Caco-2 (cell line): Measurements from ENCODE around the gene EHD4. TPM values are rescaled to one million over a fixed set of nuclear protein-coding genes. Genes with fewer than 3 reads are reported as not detected.

Experiments used
- Bru-seq: library from RNA; stranded (reverse); fragments of 400-500 nt; gene quantifications from one replicate; lab custom pipeline; 2021; lab: Mats Ljungman, UMichigan
- BruChase-seq, 2 experiments: library from RNA; stranded (reverse); fragments of 400-500 nt; gene quantifications; one replicate each; lab custom pipeline; 2021; lab: Mats Ljungman, UMichigan
- BruUV-seq: library from RNA; stranded (reverse); fragments of 400-500 nt; replicated peaks from 2 replicates; lab custom pipeline; 2021; lab: Mats Ljungman, UMichigan
- CTCF ChIA-PET: fragments of 300-600 bp; sonication (Branson Sonifier 250); formaldehyde crosslinking; loops from one replicate; lab custom pipeline; 2022; ENCODE audit warnings: antibody characterized with exemption; lab: Charles Lee
- POLR2A ChIA-PET: fragments of 300-600 bp; sonication (Branson Sonifier 250); formaldehyde crosslinking; loops from one replicate; lab custom pipeline; 2022; ENCODE audit warnings: antibody characterized with exemption; lab: Charles Lee
- DNase-seq, 2 experiments: peaks; one replicate each; pipeline versions ENCODE4 v3.0.0 to v3.0.0-alpha.2; 2020 to 2022
- H3K27me3 ChIP-seq: replicated peaks from 2 replicates; pipeline ENCODE4 v1.6.0; 2011; ENCODE audit warnings: low read length; ENCODE audit not compliant: control insufficient read depth, insufficient read depth
- H3K36me3 ChIP-seq: 2 replicates; pipeline ENCODE4 v1.5.1; 2011; ENCODE audit warnings: low read length; ENCODE audit not compliant: control insufficient read depth, insufficient read depth
- H3K4me1 ChIP-seq: fragments of 250-450 bp; sonication (Bioruptor Pico); 2 replicates; pipeline ENCODE4 v1.5.1; 2020; ENCODE audit warnings: mild to moderate bottlenecking
- H3K4me3 ChIP-seq: 2 replicates; pipeline ENCODE4 v1.5.1; 2011; ENCODE audit warnings: low read depth, mild to moderate bottlenecking, control low read depth, low read length
- H3K9me3 ChIP-seq: fragments of 250-450 bp; sonication (Bioruptor Pico); 2 replicates; pipeline ENCODE4 v1.5.1; 2020; ENCODE audit warnings: mild to moderate bottlenecking, moderate library complexity
- H3K27ac Mint-ChIP-seq: one replicate; pipeline ENCODE4 v1.8.0; 2022; ENCODE audit warnings: mixed read lengths; ENCODE audit not compliant: unreplicated experiment
- H3K27me3 Mint-ChIP-seq: one replicate; pipeline ENCODE4 v1.8.0; 2022; ENCODE audit warnings: mixed read lengths; ENCODE audit not compliant: insufficient read depth, unreplicated experiment
- H3K36me3 Mint-ChIP-seq: one replicate; pipeline ENCODE4 v1.8.0; 2022; ENCODE audit warnings: mild to moderate bottlenecking, mixed read lengths; ENCODE audit not compliant: insufficient read depth, unreplicated experiment
- H3K4me1 Mint-ChIP-seq: one replicate; pipeline ENCODE4 v1.8.0; 2022; ENCODE audit warnings: low read depth, mixed read lengths; ENCODE audit not compliant: unreplicated experiment
- H3K4me3 Mint-ChIP-seq: one replicate; pipeline ENCODE4 v1.8.0; 2022; ENCODE audit warnings: mild to moderate bottlenecking, moderate library complexity, mixed read lengths; ENCODE audit not compliant: unreplicated experiment
- H3K9me3 Mint-ChIP-seq: one replicate; pipeline ENCODE4 v1.8.0; 2022; ENCODE audit warnings: mixed read lengths; ENCODE audit not compliant: unreplicated experiment
- CTCF ChIP-seq, 2 experiments: fragments of 200-600 bp in 1 of 2; IDR thresholded peaks; 1 replicate in 1 of 2; 2 replicates in 1 of 2; pipeline versions ENCODE4 v1.5.1 to v1.8.0; 2011 to 2022; ENCODE audit warnings: antibody characterized with exemption in 1 of 2, control low read depth in 1 of 2, inconsistent platforms in 1 of 2, low read depth in 1 of 2, low read length in 1 of 2, mild to moderate bottlenecking in 1 of 2, moderate library complexity in 1 of 2; ENCODE audit not compliant: insufficient read depth in 1 of 2, severe bottlenecking in 1 of 2, unreplicated experiment in 1 of 2
- intact Hi-C: fragments of 100-400 bp; cut with micrococcal nuclease; formaldehyde crosslinking; loops from one replicate; pipeline ENCODE4 v1.10.0; 2022; ENCODE audit not compliant: unreplicated experiment
- long read RNA-seq: library from polyadenylated mRNA; stranded (forward); transcript quantifications from one replicate; pipeline ENCODE4 v2.0.0, GENCODE V29; 2022
- total RNA-seq: library from RNA; stranded (reverse); gene quantifications from 2 replicates; pipeline ENCODE4 v1.2.3, GENCODE V29; 2022

Gene EHD4
- total RNA-seq (31.6 TPM in 2 replicates), Bru-seq, nascent RNA (percentile 79 among the genes with signal in this experiment), BruChase-seq, experiment 1, labeled RNA remaining after a 2-hour chase (percentile 73 among the genes with signal in this experiment), BruChase-seq, experiment 2, labeled RNA remaining after a 6-hour chase (percentile 72 among the genes with signal in this experiment)
- long read RNA-seq, full-length matches to known transcripts, result 118 of 135 reads
- long read RNA-seq, partial matches to known transcripts, result 6 of 135 reads
- long read RNA-seq, other reads (novel, unspliced or antisense), result 11 of 135 reads

- Histone ChIP-seq H3K36me3 (no peaks in the 10 kb centered on the region; the same call in 1 of the 2 replicates), H3K9me3 (no peaks in the 10 kb centered on the region), H3K4me3 (peak within 1 kb of the TSS; percentile 68), H3K4me1 (peaks cover 34% of the 10 kb centered on the region), H3K27me3 (no peaks in the 10 kb centered on the region)
- peak; percentile 41 to 59 for TF ChIP-seq CTCF (IDR thresholded peaks at IDR 0.05; ENCODE audit: insufficient read depth in 1 of 2, low read depth in 1 of 2, low read length in 1 of 2, severe bottlenecking in 1 of 2, unreplicated experiment in 1 of 2)
- intact Hi-C loops, result loop anchor here (1.0 to 5.0 kb wide), 5 partner anchors 8 to 300 kb away; partner anchors contain the start of genes GANC and TMEM87A
- H3K4me1 Mint-ChIP-seq, result peaks cover 32% of the 10 kb centered on the region
- POLR2A ChIA-PET, result interaction anchor here (0.6 to 1.8 kb wide), 11 partner anchors 12 to 856 kb away, joined by 3 to 11 read pairs (median 4); partner anchors contain the start of gene INO80
- no peaks in the 10 kb centered on the region for H3K27me3 Mint-ChIP-seq
- no TSS peak for BruUV-seq
- peak within 1 kb of the TSS; percentile 96 for H3K27ac Mint-ChIP-seq
- peaks cover 15% of the 10 kb centered on the region for H3K36me3 Mint-ChIP-seq
- CTCF ChIA-PET, result interaction anchor here (0.6 to 2.8 kb wide), 12 partner anchors 16 to 112 kb away, joined by 3 to 15 read pairs (median 4); no protein-coding TSS in a partner anchor
- DNase-seq, result peak; percentile 97 to 98
- no peaks in the 10 kb centered on the region for H3K9me3 Mint-ChIP-seq
- H3K4me3 Mint-ChIP-seq, result peak within 1 kb of the TSS; percentile 88
These were observed at the start of gene EHD4 for GRCh38 chr15:41972253-41973242. Gene EHD4, minus strand, starts transcription at chr15:41972557. Its CDS starts 63 bp downstream, at chr15:41972494.

- intact Hi-C loops, result no loop called here
These were observed 49.2 kb upstream of the EHD4 start for GRCh38 chr15:42021593-42021992.

More at GRCh38 chr15:42021593-42021992, 49.2 kb upstream of the EHD4 start:
- BruUV-seq, result no TSS peak
- Histone ChIP-seq H3K27me3 (no peaks in the 10 kb centered on the region), H3K4me1 (no peaks in the 10 kb centered on the region), H3K9me3 (peaks cover 31% of the 10 kb centered on the region), H3K36me3 (no peaks in the 10 kb centered on the region), H3K4me3 (no peak overlapping the region)
- CTCF ChIA-PET, result interaction anchor here (0.7 kb wide), 1 partner anchor 49 kb away, joined by 3 read pairs; no protein-coding TSS in a partner anchor
- Mint-ChIP-seq H3K4me1 (no peaks in the 10 kb centered on the region), H3K27me3 (no peaks in the 10 kb centered on the region), H3K4me3 (no peak overlapping the region), H3K27ac (no peak overlapping the region), H3K9me3 (peaks cover 38% of the 10 kb centered on the region), H3K36me3 (peaks cover 18% of the 10 kb centered on the region)
- no peak for DNase-seq
- no peak for TF ChIP-seq CTCF (IDR thresholded peaks at IDR 0.05; ENCODE audit: insufficient read depth in 1 of 2, low read depth in 1 of 2, low read length in 1 of 2, severe bottlenecking in 1 of 2, unreplicated experiment in 1 of 2)
- POLR2A ChIA-PET, result no interaction called here
